ENCODE data around the gene AGMAT. TPM values are rescaled to one million over a fixed set of nuclear protein-coding genes. Genes with fewer than 3 reads are reported as not detected.

The AGMAT gene
- total and polyA plus RNA-seq, 9 of the 15 experiments (the other 6 are each of a cell fraction or from before 2014, with no cell fraction given) = not detected

- TF ChIP-seq CEBPG (CRISPR knock-in tag; IDR thresholded peaks at IDR 0.05) (no peak), CEBPG (tag; conservative IDR thresholded peaks at IDR 0.05 in 1 of 2, IDR thresholded peaks at IDR 0.05 in 1 of 2) (no peak), ZNF586 (CRISPR knock-in tag; conservative IDR thresholded peaks at IDR 0.05) (no peak), SMARCA4 (IDR thresholded peaks at IDR 0.05) (no peak), TRIM24 (IDR thresholded peaks at IDR 0.05) (no peak)
- Histone ChIP-seq H3K4me2 (ENCODE audit: insufficient read depth, low read length) (no peak overlapping the region), H3K36me3 (ENCODE audit: control insufficient read depth, insufficient read depth, low read length) (peaks cover 26% of the 10 kb centered on the region; the same call in 2 of the 3 replicates), H2AFZ (ENCODE audit: low read depth, low read length) (no peak overlapping the region), H3K9me3 (replicated peaks; ENCODE audit: control insufficient read depth, insufficient read depth, low read depth, low read length) (no peaks in the 10 kb centered on the region), H3K9ac (ENCODE audit: insufficient read depth in 1 of 2, low read depth in 2 of 2, low read length in 2 of 2) (no peak overlapping the region), H3K9me1 (ENCODE audit: control insufficient read depth, insufficient read depth, low read length) (no peaks in the 10 kb centered on the region), H3K4me1 (replicated peaks in 1 of 2; ENCODE audit: control insufficient read depth in 2 of 2, insufficient read depth in 2 of 2, low read length in 2 of 2) (peaks cover 0 to 3% of the 10 kb centered on the region in 2 experiments; a peak in 1 of 5 replicates), H3K4me3 (no peak overlapping the region), H3K79me2 (ENCODE audit: control insufficient read depth, insufficient read depth, low read length) (no peaks in the 10 kb centered on the region), H4K20me1 (replicated peaks; ENCODE audit: control insufficient read depth, insufficient read depth, low read length) (no peaks in the 10 kb centered on the region), H3K27ac (ENCODE audit: extremely low read depth, low read depth, low read length) (no peak overlapping the region), H3K27me3 (ENCODE audit: control insufficient read depth in 2 of 2, insufficient read depth in 2 of 2, low read length in 2 of 2) (no peaks in the 10 kb centered on the region)
- 50% methylated on average over 9 of the region's 9 CpGs for WGBS (ENCODE audit: insufficient coverage, low coverage, missing lambda C conversion rate)
- intact Hi-C loops (cut with micrococcal nuclease) = no loop called here
- in situ Hi-C loops (cut with MboI) = no loop called here
- FAIRE-seq = no peak
- ATAC-seq = no peak
- ChIA-PET POLR2A (interaction anchor here (0.6 to 1.8 kb wide), 5 partner anchors 14 to 687 kb away, joined by 3 to 8 read pairs (median 3); no protein-coding TSS in a partner anchor), CTCF (ENCODE audit: low intra/inter-chr PET ratio) (no interaction called here)
- DNase-seq (ENCODE audit: extremely low read depth in 1 of 4, low spot score in 3 of 4) = no peak
- no TSS peak for BruUV-seq (replicated peaks)
Observed at GRCh38 chr1:15573477-15573876, 11.4 kb downstream of the AGMAT start.

GRCh38 chr1:15571266-15571665 lies 13.6 kb downstream of the AGMAT start:
- TF ChIP-seq HMBOX1 (IDR thresholded peaks at IDR 0.05) (no peak), IRF9 (tag; IDR thresholded peaks at IDR 0.05) (no peak), NBN (IDR thresholded peaks at IDR 0.05; ENCODE audit: low read depth) (no peak), ZNF212 (CRISPR knock-in tag; IDR thresholded peaks at IDR 0.05) (no peak), POLR3A (IDR thresholded peaks at IDR 0.05; ENCODE audit: borderline replicate concordance, extremely low read depth, insufficient read depth, insufficient read length) (no peak)
- Histone ChIP-seq H3K79me2 (ENCODE audit: control insufficient read depth, insufficient read depth, low read length) (no peaks in the 10 kb centered on the region), H4K20me1 (replicated peaks; ENCODE audit: control insufficient read depth, insufficient read depth, low read length) (no peaks in the 10 kb centered on the region), H3K4me1 (replicated peaks in 1 of 2; ENCODE audit: control insufficient read depth in 2 of 2, insufficient read depth in 2 of 2, low read length in 2 of 2) (peaks cover 0 to 6% of the 10 kb centered on the region in 2 experiments; a peak in 1 of 5 replicates), H3K9me3 (replicated peaks; ENCODE audit: control insufficient read depth, insufficient read depth, low read depth, low read length) (no peaks in the 10 kb centered on the region), H3K9ac (ENCODE audit: insufficient read depth in 1 of 2, low read depth in 2 of 2, low read length in 2 of 2) (no peak overlapping the region), H3K4me3 (no peak overlapping the region), H3K36me3 (ENCODE audit: control insufficient read depth, insufficient read depth, low read length) (peaks cover 47% of the 10 kb centered on the region; the same call in 2 of the 3 replicates), H3K27ac (ENCODE audit: extremely low read depth, low read depth, low read length) (no peak overlapping the region), H3K4me2 (ENCODE audit: insufficient read depth, low read length) (no peak overlapping the region), H2AFZ (ENCODE audit: low read depth, low read length) (no peak overlapping the region), H3K27me3 (ENCODE audit: control insufficient read depth in 2 of 2, insufficient read depth in 2 of 2, low read length in 2 of 2) (no peaks in the 10 kb centered on the region), H3K9me1 (ENCODE audit: control insufficient read depth, insufficient read depth, low read length) (no peaks in the 10 kb centered on the region)
- in situ Hi-C loops (cut with MboI) (no loop called here), intact Hi-C loops (cut with micrococcal nuclease) (no loop called here)
- no TSS peak for BruUV-seq (replicated peaks)
- FAIRE-seq (no peak), DNase-seq (ENCODE audit: extremely low read depth in 1 of 4, low spot score in 3 of 4) (no peak), ATAC-seq (no peak)
- POLR2A ChIA-PET = interaction anchor here (1.4 kb wide), 1 partner anchor 9 kb away, joined by 3 read pairs; no protein-coding TSS in a partner anchor
- CTCF ChIA-PET (ENCODE audit: low intra/inter-chr PET ratio) = no interaction called here

All from K562 (cell line).